ENCODE measurements around the gene PKP4.

DNA sequence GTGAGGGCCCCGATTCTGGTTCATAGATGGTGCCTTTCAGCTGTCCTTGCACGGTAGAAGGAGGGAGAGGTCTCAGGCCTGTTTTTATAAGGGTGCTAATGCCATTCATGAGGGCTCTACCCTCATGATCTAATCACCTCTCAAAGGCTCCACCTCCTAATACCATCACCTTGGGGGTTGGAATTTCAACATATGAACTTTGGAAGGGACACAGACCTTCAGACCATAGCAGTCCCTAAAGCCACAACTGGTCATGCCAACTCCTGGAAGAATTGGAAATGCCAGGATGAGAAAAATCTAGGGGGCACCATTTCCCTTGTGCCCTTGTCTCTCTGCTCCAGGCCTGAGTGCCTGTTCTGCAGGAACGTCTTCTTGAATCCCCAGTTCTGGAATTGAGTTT is 213.5 kb downstream of the PKP4 start:
- TF ChIP-seq POLR2A (IDR thresholded peaks at IDR 0.05), result no peak
- TF ChIP-seq, protein P1, sequence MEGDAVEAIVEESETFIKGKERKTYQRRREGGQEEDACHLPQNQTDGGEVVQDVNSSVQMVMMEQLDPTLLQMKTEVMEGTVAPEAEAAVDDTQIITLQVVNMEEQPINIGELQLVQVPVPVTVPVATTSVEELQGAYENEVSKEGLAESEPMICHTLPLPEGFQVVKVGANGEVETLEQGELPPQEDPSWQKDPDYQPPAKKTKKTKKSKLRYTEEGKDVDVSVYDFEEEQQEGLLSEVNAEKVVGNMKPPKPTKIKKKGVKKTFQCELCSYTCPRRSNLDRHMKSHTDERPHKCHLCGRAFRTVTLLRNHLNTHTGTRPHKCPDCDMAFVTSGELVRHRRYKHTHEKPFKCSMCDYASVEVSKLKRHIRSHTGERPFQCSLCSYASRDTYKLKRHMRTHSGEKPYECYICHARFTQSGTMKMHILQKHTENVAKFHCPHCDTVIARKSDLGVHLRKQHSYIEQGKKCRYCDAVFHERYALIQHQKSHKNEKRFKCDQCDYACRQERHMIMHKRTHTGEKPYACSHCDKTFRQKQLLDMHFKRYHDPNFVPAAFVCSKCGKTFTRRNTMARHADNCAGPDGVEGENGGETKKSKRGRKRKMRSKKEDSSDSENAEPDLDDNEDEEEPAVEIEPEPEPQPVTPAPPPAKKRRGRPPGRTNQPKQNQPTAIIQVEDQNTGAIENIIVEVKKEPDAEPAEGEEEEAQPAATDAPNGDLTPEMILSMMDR (IDR thresholded peaks at IDR 0.05), result no peak
